Lung (tissue), 12 donors: ENCODE measurements around the gene SLC12A6. TPM values are rescaled to one million over a fixed set of nuclear protein-coding genes. Genes with fewer than 3 reads are reported as not detected.

Experiments used
- ATAC-seq: fragments of 200-7000 bp; cut with Tn5 transposase; one replicate; pipeline ENCODE4 v1.9.1; 2020; ENCODE audit warnings: moderate number of reproducible peaks; ENCODE audit not compliant: insufficient read depth, low FRiP score
- DNase-seq, 3 donors: peaks; one replicate each; pipeline ENCODE4 v3.0.0-alpha.2; 2013 to 2017
- H3K27ac ChIP-seq, 2 donors: one replicate each; pipeline ENCODE4 v1.5.1; 2013; ENCODE audit warnings: mild to moderate bottlenecking in 2 of 2, moderate library complexity in 2 of 2, control low read depth in 1 of 2, inconsistent platforms in 1 of 2, low read depth in 1 of 2, low read length in 1 of 2
- H3K27me3 ChIP-seq, 3 donors: one replicate each; pipeline ENCODE4 v1.5.1; 2013; ENCODE audit warnings: low read length in 2 of 3; ENCODE audit not compliant: control insufficient read depth in 3 of 3, insufficient read depth in 3 of 3
- H3K36me3 ChIP-seq, 4 donors: one replicate each; pipeline ENCODE4 v1.5.1; 2013; ENCODE audit warnings: low read length in 4 of 4, mild to moderate bottlenecking in 1 of 4, moderate library complexity in 1 of 4; ENCODE audit not compliant: control insufficient read depth in 4 of 4, insufficient read depth in 4 of 4
- H3K4me1 ChIP-seq, 5 donors: one replicate each; pipeline ENCODE4 v1.5.1; 2013; ENCODE audit warnings: low read length in 5 of 5, mild to moderate bottlenecking in 2 of 5, moderate library complexity in 1 of 5; ENCODE audit not compliant: control insufficient read depth in 5 of 5, insufficient read depth in 5 of 5
- H3K4me3 ChIP-seq: one replicate; pipeline ENCODE4 v1.5.1; 2013; ENCODE audit warnings: mild to moderate bottlenecking, control low read depth, moderate library complexity
- H3K9ac ChIP-seq, 2 donors: one replicate each; pipeline ENCODE4 v1.5.1; 2013; ENCODE audit warnings: low read length in 2 of 2, control low read depth in 1 of 2; ENCODE audit not compliant: insufficient read depth in 1 of 2
- H3K9me3 ChIP-seq, 4 donors: one replicate each; pipeline ENCODE4 v1.5.1; 2013; ENCODE audit warnings: low read length in 3 of 4, mild to moderate bottlenecking in 1 of 4, moderate library complexity in 1 of 4; ENCODE audit not compliant: control insufficient read depth in 4 of 4, insufficient read depth in 3 of 4
- whole genome bisulfite sequencing, 2 donors: extraction: QIAGEN DNeasy Blood & Tissue Kit; methylation state at CpG; one replicate each; pipeline ENCODE4 v1.1.7; 2013; 5-methylcytosine and 5-hydroxymethylcytosine counted together
- polyA plus RNA-seq, 2 donors: library from polyadenylated mRNA; stranded (reverse); fragments of 200-250 nt; gene quantifications; one replicate each; pipeline ENCODE4 v1.2.1, GENCODE V29; 2013
- total RNA-seq, 2 donors: library from RNA; depleted of rRNA in 1 of 2; stranded (reverse); fragments of >200 nt in 1 of 2; gene quantifications; one replicate each; pipeline ENCODE4 v1.2.1, GENCODE V29; 2014 to 2021
- TF ChIP-seq, protein P1 (sequence below): IDR thresholded peaks from 2 replicates; pipeline ENCODE4 v1.5.1; 2012; ENCODE audit warnings: mild to moderate bottlenecking; ENCODE audit errors: control extremely low read depth, extremely low read depth
- donor health status: control.
- donor health status: control.
- donor health status: Bipolar disorder and iron deficiency.
- donor health status: healthy.
- donor health status: DM: yes; HTN: yes; CAD: no.

SLC12A6 gene
- total and polyA plus RNA-seq, 4 donors, result 7.6 to 58.4 (median 27.7) TPM

DNA sequence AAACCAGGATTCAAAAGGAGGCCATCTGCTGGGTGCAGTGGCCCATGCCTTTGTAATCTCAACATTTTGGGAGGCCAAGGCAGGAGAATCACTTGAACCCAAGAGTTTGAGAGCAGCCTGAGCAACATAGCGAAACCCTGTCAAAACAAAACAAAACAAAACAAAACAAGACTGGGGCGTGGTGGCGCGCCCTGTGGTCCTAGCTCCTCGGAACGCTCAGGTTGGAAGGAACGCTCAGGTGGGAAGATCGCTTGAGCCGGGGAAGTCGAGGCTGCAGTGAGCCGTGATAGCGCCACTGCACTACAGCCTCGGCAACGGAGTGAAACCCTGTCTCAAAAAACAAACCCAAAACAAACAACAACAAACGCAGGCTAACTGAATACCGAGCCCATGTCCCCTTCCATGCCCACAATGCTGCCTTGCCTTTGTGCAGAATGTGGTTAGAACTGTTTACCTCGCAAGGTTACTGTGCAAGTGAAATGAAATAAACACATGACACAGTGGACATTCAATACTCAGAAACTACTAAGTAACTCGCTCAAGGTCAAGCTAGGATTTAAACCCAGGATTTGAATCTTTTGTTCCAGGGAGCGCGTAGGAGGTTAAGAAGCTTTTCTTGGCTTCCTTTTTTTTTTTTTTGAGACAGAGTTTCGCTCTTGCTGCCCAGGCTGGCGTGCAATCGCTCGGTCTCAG, 113.5 kb downstream of the SLC12A6 start:
- peaks cover 0 to 13% (median 4%) of the 10 kb centered on the region in 5 donors for H3K4me1 ChIP-seq
- H3K27ac ChIP-seq, result peak overlapping the region; percentile 85 to 90
- 45 to 48% methylated on average over 24 of the region's 24 CpGs for WGBS, 2 donors
- H3K27me3 ChIP-seq, result no peaks in the 10 kb centered on the region
- peak overlapping the region; percentile 79 for H3K4me3 ChIP-seq
- no peaks in the 10 kb centered on the region for H3K9me3 ChIP-seq
- TF ChIP-seq, protein P1, sequence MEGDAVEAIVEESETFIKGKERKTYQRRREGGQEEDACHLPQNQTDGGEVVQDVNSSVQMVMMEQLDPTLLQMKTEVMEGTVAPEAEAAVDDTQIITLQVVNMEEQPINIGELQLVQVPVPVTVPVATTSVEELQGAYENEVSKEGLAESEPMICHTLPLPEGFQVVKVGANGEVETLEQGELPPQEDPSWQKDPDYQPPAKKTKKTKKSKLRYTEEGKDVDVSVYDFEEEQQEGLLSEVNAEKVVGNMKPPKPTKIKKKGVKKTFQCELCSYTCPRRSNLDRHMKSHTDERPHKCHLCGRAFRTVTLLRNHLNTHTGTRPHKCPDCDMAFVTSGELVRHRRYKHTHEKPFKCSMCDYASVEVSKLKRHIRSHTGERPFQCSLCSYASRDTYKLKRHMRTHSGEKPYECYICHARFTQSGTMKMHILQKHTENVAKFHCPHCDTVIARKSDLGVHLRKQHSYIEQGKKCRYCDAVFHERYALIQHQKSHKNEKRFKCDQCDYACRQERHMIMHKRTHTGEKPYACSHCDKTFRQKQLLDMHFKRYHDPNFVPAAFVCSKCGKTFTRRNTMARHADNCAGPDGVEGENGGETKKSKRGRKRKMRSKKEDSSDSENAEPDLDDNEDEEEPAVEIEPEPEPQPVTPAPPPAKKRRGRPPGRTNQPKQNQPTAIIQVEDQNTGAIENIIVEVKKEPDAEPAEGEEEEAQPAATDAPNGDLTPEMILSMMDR, result no peak
- peaks cover 3 to 11% (median 8%) of the 10 kb centered on the region in 4 donors for H3K36me3 ChIP-seq
- peak overlapping the region; percentile 99 for H3K9ac ChIP-seq
- DNase-seq, result peak; percentile 14 to 49 (median 14)
- ATAC-seq, result no peak

DNA sequence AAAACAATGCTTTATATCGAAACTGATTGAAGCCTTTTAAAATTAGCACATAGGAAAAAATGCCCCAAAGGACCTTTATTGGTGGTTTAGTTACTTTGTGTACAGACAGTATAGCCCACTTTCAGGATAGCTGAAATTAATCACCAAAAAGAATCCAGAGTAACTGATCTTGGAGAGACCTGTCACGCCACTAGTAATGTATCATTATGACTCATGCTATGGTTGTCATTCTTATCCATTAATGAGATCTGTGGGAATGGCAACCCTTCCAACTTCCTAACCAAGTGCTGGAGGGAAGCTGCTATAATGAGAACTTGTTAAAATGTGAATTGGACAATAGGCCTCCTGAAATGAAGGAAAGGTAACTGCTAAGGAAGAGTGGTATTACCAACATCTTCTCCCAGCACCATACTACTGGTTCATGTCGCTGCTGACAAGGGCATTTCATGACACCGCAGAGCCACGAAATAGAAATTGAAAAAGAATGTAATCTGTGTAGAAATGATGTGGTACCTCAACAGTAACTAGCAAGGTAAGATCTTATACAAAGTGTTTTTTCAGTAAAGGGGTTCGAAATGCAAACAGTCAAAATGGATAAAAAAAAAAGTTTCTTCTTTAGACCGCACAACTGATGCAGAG, 119.9 kb downstream of the SLC12A6 start:
- DNase-seq, result no peak
- Histone ChIP-seq H3K9ac (no peak overlapping the region), H3K36me3 (no peaks in the 10 kb centered on the region), H3K27ac (no peak overlapping the region), H3K4me3 (no peak overlapping the region), H3K9me3 (no peaks in the 10 kb centered on the region), H3K4me1 (no peaks in the 10 kb centered on the region), H3K27me3 (peaks cover 0 to 4% (median 0%) of the 10 kb centered on the region in 3 donors)
- TF ChIP-seq, protein P1, result no peak
- 90 to 94% methylated on average over 7 of the region's 7 CpGs for WGBS, 2 donors
- ATAC-seq, result no peak

DNA sequence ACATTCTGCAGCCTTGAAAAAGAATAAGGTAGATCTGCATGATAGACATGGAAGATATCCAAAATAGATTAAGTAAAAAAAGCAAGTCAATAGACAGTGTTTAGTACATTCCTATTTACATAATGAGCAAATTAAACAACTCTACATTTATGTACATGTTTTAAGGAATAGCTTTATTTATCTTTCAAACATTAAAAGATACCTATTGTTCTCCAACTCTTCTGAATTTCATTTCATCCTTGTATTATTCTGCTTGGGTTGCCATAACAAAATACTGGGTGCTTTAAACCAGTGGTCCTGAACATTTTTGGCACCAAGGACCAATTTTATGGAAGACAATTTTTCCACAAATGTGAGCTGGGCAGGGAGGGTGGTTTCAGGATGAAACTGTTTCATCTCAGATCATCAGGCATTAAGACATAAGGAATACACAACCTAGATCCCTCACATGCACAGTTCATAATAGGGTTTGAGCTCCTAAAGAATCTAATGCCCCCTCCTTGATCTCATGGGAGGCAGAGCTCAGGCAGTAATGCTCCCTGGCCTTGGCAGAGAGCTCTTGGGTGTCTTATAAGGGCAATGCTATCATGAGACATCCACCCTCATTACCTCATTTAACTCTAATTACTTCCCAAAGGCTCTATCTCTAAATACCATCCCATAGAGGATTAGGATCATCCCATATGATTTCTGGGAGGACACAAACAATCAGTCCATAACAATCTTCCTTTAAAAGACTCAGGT, 120.9 kb downstream of the SLC12A6 start:
- Histone ChIP-seq H3K27me3 (peaks cover 0 to 4% (median 0%) of the 10 kb centered on the region in 3 donors), H3K4me3 (no peak overlapping the region), H3K27ac (no peak overlapping the region), H3K9me3 (no peaks in the 10 kb centered on the region), H3K36me3 (no peaks in the 10 kb centered on the region), H3K4me1 (no peaks in the 10 kb centered on the region), H3K9ac (no peak overlapping the region)
- TF ChIP-seq, protein P1, result no peak
- ATAC-seq (no peak), DNase-seq (no peak)
